ENCODE data around the gene UPP1.

DNA sequence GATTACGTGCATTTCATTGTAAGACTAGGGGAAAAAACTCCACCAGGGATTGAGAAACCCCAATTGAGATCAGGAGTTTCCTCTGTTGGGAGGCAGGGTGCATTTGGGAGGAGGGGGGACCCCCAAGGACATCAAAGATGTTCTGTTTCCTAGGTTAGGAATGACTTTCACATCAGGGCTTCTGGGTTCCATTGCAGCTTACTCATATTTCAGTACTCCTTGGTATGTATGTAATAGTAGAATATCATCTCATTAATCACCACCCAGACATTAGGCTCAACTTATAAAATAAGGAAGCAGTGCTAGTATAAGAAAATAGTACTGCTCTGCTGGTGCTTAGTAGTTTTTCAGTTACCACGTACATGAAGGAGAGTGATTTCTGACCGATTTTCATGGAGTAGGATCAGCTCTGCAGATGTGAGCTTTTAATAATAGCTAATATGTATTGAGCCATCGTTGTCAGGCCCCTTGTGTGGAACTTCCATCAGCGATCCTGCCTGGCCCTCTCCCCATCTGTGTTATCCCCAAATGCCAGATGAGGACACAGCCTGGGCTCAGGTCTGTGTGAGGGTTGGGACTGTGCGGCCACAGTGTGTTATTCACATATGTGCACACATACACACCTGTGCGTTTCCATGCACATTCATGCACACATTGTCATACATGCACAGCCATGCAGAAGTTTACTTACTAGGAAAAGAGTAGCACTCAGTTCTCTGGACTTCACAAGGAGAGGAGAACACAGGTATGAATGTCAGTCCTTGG is 23.5 kb downstream of the UPP1 start:
- TF ChIP-seq CTCF (IDR thresholded peaks at IDR 0.05) (no peak), EZH2 (IDR thresholded peaks at IDR 0.05; ENCODE audit: borderline replicate concordance, insufficient read depth, low read depth, low read length, poor library complexity, severe bottlenecking) (no peak)

Measured in B cell (primary cell).